HG03571 (cell line): ENCODE results near the gene ZNRF4.
"Not testable (repeated sequence)": the region's sequence is repeated elsewhere in the genome, so short reads cannot be mapped to it uniquely, and the experiment has no call there.

ENCODE experiments used
- ATAC-seq: cut with Tn5 transposase; IDR thresholded peaks from one replicate; pipeline ENCODE4 v1.9.1; 2021; ENCODE audit not compliant: unreplicated experiment

Gene ZNRF4

DNA sequence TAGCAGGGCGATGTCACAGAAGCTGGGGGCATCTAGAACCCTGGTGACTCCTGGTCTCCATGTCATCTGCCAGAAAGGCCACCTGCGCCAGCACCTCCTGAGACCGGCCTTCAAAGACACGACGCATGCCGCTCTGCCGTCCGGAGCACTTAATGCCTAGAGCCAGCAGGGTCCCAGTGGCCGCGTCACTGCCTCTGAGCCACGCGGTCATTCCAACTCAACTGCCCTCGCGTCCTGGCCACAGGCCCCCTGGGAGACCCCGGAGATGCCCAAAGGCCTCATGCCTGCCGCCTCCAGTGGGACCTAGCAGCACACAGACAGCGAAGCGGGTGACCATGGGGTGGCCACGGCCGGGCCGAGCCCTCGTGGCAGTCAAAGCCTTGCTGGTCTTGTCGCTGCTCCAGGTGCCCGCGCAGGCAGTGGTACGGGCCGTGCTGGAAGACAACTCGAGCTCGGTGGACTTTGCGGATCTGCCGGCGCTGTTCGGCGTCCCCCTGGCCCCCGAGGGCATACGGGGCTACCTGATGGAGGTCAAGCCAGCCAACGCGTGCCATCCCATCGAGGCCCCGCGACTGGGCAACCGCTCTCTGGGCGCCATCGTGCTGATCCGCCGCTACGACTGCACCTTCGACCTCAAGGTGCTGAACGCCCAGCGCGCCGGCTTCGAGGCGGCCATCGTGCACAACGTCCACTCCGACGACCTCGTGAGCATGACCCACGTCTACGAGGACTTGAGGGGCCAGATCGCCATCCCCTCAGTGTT is at the start of gene ZNRF4:
Gene ZNRF4, plus strand, starts transcription at position 51 of the 763 bp plus-strand sequence. Its CDS starts 75 bp downstream, at position 126.
- ATAC-seq = no peak

DNA sequence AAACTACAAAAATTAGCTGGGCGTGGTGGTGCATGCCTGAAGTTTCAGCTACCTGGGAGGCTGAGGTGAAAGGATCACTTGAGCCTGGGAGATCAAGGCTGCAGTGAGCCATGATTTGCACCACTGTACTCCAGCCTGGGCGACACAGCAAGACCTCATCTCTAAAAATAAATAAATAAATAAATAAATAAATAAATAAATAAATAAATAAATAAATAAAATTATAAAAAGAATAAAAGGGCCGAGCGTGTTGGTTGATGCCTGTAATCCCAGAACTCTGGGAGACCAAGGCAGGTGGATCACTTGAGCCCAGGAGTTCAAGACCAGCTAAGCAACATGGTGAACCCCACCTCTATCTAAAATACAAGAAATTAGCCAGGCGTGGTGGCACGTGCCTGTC is 49.0 kb upstream of the ZNRF4 start:
- not testable (repeated sequence) for ATAC-seq

DNA sequence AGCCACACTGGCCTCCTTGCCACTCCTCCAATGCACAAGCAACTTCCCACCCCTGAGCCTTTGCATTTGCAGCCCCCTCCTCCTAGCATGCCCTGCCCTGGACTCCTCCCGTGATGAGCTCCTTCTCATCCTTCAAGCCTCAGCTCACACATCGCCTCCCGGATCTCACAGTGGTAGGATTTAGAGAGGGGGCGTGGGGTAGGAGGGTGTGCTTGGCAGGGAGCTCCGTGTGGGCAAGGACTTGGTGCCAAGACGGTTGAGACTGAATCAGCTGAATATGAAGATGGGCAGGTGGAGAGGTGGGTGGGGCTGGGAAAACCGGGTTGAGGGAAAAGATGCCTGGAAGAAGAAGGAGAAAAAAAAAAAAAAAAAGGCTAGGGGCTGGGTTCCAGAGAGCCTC is 48.4 kb upstream of the ZNRF4 start:
- no peak for ATAC-seq

DNA sequence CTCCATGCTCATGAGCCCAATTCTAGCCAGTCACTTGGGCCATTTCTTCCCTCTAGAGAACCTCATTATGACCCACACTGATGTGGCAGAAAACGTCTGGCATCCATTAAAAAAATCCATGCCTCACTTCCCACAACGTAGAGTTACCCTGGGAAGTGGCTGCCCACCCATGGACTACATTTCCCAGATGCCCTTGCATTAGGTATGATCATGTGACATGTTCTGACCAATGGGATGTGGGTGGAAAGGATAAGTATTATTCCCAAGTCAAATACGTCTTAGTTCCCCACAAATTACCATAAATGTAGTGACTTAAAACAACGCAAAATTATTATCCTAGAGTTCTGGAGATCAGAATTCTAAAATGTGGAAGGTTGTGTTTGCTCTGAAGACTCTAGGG is 47.9 kb upstream of the ZNRF4 start:
- ATAC-seq = no peak

DNA sequence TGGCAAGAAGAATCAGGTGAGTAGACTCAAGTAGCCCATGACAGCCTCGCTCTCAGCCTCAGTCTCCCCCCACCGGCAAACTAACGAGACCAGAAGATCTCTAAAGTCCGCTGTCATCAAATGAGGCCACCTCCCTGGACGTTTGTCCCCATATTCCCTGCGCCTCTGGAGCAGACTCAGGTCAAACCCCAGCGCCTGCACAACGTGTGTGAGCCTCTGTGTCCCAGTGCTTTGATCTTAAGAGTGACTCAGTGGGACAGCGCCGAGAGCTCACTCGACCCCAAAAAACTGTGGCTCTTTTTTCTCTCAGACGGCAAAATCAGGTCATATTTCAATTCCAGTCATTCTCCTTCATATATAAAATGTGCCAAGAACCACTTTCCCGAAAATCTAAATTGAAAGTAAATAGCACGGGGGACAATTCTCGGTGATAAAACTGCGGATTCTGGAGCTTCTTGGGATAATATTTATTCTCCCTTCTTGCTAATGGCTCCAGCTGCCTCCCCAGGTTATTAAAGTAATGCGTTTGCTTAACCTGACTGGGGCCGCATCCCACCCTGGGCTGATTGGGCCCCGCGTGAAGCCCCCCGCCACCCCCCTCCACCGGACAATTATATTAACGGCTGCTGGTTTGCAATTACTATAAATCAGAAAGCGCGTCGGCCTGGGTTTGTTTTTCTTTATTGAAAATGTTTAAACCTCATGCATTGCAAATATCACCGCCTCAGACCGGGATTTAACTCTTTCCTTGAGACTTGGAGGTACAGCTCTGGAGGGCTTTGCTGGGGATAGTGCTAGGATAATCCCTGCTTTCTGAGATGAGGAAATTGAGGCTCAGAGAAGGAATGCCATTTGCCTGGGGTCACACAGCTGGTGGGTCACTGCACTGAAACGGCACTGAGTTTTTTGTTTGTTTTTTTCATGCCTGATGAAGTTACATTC is 37.5 kb upstream of the ZNRF4 start:
- ATAC-seq = no peak

DNA sequence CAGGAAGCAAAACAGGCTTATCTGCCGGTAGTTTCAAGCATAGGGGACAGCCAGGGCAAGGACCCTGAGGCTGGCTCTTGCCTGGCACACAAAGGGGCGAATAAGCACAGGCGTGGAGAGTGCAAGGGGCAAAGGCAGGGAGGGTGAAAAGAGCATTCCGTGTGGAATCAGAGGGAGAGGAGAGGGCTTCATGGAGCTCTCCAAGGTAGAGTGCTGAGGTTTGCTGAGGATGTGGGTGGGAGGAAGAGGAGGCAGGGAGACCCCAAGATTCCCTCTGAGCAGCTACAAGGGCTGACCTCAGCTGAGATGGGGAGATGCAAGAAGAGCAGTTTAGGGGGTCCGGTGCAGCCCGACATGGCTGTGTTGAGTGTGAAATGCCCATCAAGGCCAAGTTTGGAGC is 36.5 kb upstream of the ZNRF4 start:
- no peak for ATAC-seq

- ATAC-seq = no peak
Observed at GRCh38 chr19:5420953-5421352, 34.3 kb upstream of the ZNRF4 start.

DNA sequence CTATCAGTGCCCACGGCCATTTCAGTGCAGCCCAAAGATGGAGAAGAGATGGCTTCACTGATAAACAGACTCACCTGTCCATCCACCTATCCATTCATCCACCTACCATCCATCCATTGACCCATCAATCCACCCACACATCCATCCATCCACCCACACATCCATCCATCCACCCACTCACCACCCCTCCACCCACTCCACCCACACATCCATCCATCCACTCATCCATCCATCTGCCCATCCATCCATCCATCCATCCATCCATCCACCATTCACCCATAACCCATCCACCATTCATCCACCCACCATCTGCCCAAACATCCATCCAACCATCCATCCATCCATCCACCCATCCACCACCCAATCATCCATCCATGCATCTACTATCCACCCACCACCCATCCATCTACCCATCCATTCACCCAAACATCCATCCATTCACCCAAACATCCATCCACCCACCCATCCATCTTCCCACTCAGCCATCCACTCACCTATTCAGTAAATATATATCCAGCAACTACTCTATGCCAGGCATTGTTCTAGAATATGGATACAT is 31.6 kb upstream of the ZNRF4 start:
- no peak for ATAC-seq

- ATAC-seq = no peak
Observed at GRCh38 chr19:5424192-5424973, 30.8 kb upstream of the ZNRF4 start.

GRCh38 chr19:5425260-5425659 is 30.0 kb upstream of the ZNRF4 start:
- no peak for ATAC-seq

DNA sequence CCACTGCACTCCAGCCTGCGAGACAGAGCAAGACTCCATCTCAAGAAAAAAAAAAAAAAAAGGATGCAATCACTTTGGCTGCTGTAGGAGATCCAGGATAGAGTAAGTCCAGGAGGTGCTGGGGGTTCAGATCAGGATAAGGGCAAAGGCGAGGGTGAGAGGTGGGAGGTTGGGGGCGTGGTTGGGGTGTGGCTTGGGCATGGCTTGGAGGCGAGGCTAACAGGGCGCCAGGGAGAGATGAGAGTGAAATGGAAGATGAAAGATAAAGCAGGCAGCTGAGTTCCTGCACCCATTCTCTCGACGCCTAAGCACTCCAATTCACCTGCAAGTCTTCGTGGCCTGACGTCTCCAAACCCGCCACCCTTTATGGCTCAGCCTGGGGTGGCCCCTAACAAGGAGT is 25.0 kb upstream of the ZNRF4 start:
- ATAC-seq = no peak

DNA sequence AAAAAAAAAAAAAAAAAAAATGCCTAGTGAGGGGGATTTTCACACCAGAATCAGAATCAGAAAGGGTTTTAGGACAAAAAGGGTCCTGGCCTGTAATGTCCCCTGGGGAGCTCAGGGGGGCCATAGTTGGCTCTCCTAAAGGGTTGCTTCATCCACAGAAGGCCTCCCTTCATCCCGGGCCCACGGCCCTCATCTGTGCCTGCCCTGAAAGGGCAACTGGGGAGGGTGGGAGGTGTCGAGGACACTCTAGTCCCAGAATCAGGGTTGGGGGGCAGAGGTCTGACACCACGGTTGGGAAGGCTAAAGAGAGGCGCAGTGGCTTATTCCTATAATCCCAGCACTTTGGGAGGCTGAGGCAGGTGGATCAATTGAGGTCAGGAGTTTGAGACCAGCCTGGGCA is 22.5 kb upstream of the ZNRF4 start:
- no peak for ATAC-seq

GRCh38 chr19:5434351-5434917 is 20.8 kb upstream of the ZNRF4 start:
- no peak for ATAC-seq

DNA sequence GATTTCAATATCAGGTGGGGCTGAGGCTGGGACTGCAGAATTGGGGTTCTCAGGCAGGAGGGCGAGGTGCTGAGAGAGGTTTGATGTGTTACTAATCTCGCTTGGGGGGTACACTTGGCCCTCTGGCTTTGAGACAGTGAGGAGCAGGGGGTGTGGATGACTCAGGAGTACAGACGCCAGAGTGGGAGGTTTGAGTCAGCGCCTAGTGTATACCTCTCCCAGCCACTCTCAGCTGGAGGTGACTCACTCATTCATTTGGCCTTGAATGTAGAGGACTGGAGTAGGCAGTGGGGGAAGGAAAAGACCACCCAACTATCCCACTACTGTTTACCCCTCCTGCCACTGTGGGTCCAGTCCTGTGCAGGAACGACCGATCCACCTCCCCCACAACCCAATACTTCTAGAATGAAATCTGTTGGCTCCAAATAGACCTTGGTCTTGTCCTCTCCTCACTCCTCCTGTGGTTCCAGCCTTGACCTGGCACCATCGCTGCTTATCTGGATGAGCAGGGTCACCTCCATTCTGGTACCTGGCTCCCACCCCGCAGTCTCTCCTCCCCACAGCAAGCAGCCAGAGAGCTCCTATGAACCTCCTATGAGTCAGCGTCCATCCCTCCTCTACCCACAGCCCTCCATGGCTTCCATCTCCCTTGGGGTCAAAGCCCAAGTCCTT is 20.1 kb upstream of the ZNRF4 start:
- no peak for ATAC-seq

- no peak for ATAC-seq
Observed at GRCh38 chr19:5435642-5436017, 19.6 kb upstream of the ZNRF4 start.

DNA sequence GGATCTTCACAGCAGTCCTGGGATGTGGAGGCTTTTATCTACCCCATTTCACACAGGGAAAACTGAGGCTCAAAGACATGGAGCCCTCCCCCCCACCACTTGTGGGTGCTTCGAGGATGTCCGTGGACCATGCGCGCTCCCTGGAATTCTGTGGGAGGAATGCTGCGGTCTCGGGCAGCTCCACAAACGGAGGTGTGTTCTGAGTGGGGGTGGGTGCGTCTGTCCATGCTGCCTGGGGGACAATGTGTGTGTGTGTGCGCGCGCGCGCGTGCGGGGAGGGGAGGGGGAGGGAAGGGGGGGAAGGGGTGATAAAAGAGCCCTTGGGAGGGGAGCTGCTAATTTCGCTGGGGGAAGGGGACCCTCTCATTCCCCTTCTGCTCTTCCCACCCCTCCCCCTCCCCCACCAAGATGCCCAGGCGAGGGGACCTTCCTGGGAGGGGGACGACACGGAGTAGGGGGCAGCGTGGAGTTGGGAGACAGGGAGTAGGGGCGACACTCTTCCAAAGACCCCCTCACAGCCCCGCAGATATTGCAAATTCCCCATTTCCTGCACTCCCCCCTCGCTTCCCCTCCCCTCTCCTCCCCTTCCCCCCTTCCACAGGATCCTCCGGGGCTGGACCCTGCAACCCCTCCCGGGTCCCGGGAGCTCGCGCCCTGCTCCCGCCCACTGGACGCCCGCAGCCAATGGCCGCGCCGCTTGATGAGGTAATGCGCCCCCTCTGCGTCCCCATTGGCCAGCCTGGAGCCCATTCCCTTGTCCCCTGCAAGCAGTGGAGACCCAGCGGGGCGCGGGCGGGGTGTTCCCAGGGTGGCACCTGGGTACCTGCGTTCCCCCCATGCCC is 18.9 kb upstream of the ZNRF4 start:
- ATAC-seq = no peak

DNA sequence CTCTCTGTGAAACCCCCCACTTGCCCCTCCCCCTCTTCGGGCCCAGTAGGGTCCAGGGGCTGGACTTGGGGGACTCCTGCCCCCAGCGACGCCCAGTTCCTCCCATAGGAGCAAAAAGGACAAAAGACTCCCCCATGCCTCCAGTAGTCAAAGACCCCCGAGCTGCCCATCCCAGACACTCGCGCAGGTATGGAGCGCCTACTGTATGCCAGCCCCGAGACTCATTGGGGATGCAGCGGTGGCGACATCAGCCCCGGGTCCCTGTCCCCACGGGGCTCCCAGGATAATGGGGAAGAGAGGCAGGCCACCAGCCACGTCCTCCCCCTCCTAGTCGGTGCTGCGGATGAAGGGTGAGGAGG is 18.3 kb upstream of the ZNRF4 start:
- ATAC-seq = no peak

DNA sequence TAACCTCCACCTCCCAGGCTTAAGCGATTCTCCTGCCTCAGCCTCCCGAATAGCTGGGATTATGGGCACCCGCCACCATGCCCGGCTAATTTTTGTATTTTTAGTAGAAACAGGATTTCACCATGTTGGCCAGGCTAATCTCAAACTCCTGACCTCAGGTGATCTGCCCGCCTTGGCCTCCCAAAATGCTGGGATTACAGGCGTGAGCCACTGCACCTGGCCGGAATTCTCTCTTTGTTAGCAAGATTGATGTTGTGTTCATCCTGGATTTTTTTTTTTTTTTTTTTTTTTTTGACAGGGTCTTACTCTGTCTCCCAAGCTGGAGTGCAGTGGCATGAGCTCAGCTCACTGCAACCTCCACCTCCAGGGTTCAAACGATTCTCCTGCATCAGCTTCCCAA is 16.5 kb upstream of the ZNRF4 start:
- not testable (repeated sequence) for ATAC-seq

DNA sequence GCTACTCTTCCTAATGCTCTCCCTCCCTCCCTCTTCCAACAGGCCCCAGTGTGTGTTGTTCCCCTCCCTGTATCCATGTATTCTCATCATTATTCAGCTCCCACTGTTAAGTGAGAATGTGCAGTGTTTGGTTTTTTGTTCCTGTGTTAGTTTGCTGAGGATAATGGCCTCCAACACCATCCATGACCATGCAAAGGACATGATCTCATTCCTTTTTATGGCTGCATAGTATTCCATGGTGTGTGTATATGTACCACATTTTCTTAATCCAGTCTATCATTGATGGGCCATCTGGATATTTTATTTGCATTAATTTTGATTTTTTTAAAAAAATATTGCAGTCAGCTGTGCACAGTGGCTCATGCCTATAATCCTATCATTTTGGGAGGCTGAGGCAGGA is 15.8 kb upstream of the ZNRF4 start:
- no peak for ATAC-seq
